OCI-M2 (cell line): ENCODE data around the gene DHRS4L2.
"Not testable (repeated sequence)": the region's sequence is repeated elsewhere in the genome, so short reads cannot be mapped to it uniquely, and the experiment has no call there.

Experiments
- DNase-seq: peaks from one replicate; lab custom pipeline; 2025; ENCODE audit not compliant: unreplicated experiment; lab: John Stamatoyannopoulos, UW

Gene DHRS4L2

GRCh38 chr14:24013654-24014514 lies 25.2 kb downstream of the DHRS4L2 start:
- peak; percentile 35 for DNase-seq

- not testable (repeated sequence) for DNase-seq
These were observed 27.0 kb downstream of the DHRS4L2 start for GRCh38 chr14:24015745-24016144.

GRCh38 chr14:24018978-24019377 lies 30.2 kb downstream of the DHRS4L2 start:
- DNase-seq, result not testable (repeated sequence)

GRCh38 chr14:24019944-24020343 lies 31.2 kb downstream of the DHRS4L2 start:
- not testable (repeated sequence) for DNase-seq

- DNase-seq, result not testable (repeated sequence)
These were observed 31.8 kb downstream of the DHRS4L2 start for GRCh38 chr14:24020520-24020919.

GRCh38 chr14:24024939-24025418 lies 36.2 kb downstream of the DHRS4L2 start:
- not testable (repeated sequence) for DNase-seq

GRCh38 chr14:24029687-24030086 lies 41.0 kb downstream of the DHRS4L2 start:
- not testable (repeated sequence) for DNase-seq

GRCh38 chr14:24031331-24031730 lies 42.6 kb downstream of the DHRS4L2 start:
- DNase-seq, result not testable (repeated sequence)

- DNase-seq, result no peak
These were observed 44.1 kb downstream of the DHRS4L2 start for GRCh38 chr14:24032727-24033418.

- DNase-seq, result not testable (repeated sequence)
These were observed 47.0 kb downstream of the DHRS4L2 start for GRCh38 chr14:24035769-24036168.

GRCh38 chr14:24036169-24036962 lies 47.6 kb downstream of the DHRS4L2 start:
- no peak for DNase-seq

- not testable (repeated sequence) for DNase-seq
These were observed 48.4 kb downstream of the DHRS4L2 start for GRCh38 chr14:24036963-24037657.

GRCh38 chr14:24037658-24038037 lies 48.9 kb downstream of the DHRS4L2 start:
- no peak for DNase-seq

GRCh38 chr14:24038686-24039085 lies 50.0 kb downstream of the DHRS4L2 start:
- DNase-seq, result no peak

GRCh38 chr14:24040692-24041091 lies 52.0 kb downstream of the DHRS4L2 start:
- DNase-seq, result no peak

- DNase-seq, result no peak
These were observed 54.0 kb downstream of the DHRS4L2 start for GRCh38 chr14:24042746-24043145.

- DNase-seq, result not testable (repeated sequence)
These were observed 60.3 kb downstream of the DHRS4L2 start for GRCh38 chr14:24049002-24049401.

GRCh38 chr14:24050753-24051152 lies 62.0 kb downstream of the DHRS4L2 start:
- not testable (repeated sequence) for DNase-seq

GRCh38 chr14:24051176-24051788 lies 62.6 kb downstream of the DHRS4L2 start:
- no peak for DNase-seq
